ENCODE data around the gene DMRT3.

DMRT3 gene

DNA sequence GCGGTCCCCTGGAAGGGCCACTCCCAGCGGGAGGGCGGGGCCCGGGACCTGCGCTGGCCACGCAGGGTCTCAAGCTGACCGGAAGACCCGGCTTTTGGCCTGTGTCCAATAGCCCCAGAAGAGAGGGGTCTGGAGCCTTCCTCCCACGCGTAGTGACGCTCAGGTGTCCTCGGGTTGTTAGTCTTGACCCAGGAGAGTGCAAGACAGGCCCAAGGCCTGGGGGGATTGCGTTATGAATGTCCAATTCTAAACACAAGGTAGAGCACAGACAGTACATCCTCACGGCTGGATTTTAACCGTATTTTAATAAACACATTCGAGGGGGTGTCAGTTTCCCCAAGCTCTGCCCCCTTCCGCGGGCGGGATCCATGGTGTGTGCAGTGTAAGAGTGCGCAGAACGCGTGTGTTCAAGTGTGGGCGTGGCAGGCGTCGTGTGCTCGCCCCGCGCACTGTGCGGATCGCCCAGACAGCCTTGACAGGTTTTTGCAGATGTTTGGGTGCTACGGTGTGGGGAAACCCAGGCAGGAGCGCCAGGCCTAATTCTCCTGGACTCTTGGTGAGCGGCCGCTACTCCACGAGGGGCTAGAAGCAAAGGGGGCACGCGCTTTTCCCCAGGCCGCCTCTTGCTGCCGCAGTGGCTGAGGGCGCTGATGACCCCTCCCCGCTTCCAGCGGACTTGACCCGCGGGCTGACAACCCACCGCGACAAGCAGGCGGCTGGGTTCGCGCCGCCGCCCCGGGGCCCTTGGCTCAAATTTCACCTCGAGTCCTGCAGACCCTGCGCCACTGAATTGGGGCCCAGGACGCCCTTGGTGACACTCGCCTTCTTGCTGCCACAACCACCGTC, 6.1 kb upstream of the DMRT3 start:
- no peak for DNase-seq (ENCODE audit: low spot score)

GRCh38 chr9:971901-972500, 4.5 kb upstream of the DMRT3 start:
- no peak for DNase-seq (ENCODE audit: low spot score)

GRCh38 chr9:972501-973294, 3.8 kb upstream of the DMRT3 start:
- no peak for DNase-seq (ENCODE audit: low spot score)

DNA sequence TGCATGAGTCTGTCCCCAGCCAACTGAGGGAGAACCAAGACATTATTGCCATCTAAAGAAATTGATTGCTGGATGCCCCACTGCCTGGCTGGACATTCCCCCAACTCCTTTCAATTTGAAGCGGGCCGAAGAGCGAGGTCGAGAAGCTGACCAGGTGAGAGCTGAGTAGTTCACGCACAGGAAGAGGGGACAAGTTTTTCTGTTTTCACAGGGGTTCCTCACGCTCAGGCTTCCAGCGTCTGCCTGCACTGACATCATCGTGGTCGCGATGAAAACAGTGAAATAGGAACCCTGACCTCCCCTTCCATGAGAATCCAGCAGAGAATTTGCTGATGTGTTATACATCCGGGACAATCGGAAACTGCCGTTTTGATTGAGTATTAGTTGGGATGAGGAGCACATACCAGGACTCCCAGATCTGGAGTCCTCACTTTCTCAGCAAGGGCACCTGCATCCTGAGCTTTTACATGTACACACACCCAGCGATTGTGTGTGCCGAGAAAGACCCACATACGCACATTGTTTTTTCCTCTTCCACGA, 3.1 kb upstream of the DMRT3 start:
- no peak for DNase-seq (ENCODE audit: low spot score)

GRCh38 chr9:974031-974995, 2.1 kb upstream of the DMRT3 start:
- no peak for DNase-seq (ENCODE audit: low spot score)

DNA sequence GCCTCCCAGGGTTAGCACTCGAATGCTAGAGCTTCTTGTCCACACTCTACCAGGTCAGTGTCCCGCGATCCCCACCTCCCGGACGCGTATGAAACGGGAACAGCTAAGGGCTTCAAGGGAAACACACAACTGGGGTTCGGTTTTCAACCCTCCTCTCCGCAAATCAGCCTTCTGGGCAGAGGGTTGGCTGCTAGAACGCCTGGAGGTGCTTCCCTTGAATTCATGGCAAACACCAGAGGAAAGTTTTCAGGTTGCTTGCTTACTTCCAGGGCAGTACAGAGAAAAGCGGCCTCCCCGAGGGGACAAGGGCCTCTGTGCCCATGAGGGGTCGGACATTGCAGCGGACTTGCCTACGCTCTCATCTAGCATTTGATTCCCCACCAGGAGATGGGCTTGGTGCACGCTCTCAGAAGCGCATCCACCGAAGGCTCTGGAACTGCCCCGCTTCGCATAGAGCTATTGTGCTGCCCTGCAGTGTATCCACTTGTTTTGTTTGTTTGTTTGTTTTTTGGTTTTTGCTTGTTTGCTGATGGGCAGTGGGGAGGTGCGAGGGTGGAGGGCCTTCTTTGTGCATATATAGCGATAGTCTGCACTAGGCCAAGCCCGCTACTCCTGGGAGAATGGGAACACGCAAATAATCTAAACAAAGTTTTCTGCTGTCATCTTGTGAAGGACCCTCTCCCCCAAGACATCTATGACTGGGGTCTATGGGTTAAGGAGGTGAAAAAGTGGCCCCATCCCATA, 1.3 kb upstream of the DMRT3 start:
- DNase-seq (ENCODE audit: low spot score): no peak

GRCh38 chr9:975740-976257, 656 bp upstream of the DMRT3 start:
- DNase-seq (ENCODE audit: low spot score): no peak

DNA sequence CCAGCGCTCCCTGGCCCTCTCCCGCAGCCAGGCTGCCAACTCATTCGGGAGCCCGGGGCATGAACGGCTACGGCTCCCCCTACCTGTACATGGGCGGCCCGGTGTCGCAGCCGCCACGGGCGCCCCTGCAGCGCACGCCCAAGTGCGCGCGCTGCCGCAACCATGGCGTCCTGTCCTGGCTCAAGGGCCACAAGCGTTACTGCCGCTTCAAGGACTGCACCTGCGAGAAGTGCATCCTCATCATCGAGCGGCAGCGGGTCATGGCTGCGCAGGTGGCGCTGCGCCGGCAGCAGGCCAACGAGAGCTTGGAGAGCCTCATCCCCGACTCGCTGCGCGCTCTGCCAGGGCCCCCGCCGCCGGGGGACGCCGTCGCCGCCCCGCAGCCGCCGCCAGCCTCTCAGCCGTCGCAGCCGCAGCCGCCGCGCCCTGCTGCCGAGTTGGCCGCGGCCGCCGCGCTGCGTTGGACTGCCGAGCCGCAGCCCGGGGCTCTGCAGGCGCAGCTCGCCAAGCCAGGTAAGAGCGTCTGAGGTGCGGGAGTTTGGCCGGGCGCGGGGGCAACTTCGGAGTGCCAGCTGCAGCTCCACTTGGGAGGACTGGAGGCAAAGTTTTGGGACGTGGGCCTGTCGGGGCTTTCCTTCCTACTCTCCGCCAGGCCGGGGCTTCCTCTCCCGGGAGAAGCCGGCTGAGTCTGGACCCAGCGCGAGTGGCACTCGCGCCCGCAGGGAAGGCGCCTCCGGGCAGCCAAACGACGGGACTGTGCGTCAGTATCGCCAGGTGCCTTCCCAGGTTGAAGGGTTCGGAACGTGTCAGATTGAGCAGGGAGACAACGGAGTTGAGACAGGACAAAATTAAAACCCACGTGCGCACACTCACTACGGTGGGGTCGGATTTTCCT, 735 bp downstream of the DMRT3 start:
- no peak for DNase-seq (ENCODE audit: low spot score)

GRCh38 chr9:977838-978830, 1.7 kb downstream of the DMRT3 start:
- DNase-seq (ENCODE audit: low spot score): no peak

DNA sequence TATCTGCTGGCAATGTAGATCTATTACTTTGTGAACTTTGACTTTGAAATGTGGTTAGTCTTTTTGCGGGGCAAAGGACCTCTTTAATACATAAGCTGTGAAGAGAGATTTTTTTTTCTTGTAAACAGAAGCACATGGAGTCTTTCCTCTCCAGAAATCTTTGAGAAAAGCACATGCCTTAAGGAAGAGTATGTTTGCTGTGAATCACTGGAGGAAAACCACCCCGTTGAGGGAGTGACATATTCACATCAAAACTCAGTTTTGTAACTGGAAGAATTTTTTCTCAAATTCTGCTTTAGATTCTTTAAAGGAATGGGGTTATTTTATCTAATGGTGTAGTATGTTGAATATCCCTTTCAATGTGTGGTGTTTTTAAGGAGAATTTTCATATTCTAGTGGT, 3.5 kb downstream of the DMRT3 start:
- DNase-seq (ENCODE audit: low spot score): no peak

GRCh38 chr9:980640-981039, 4.2 kb downstream of the DMRT3 start:
- no peak for DNase-seq (ENCODE audit: low spot score)

- DNase-seq (ENCODE audit: low spot score): no peak
Measured at GRCh38 chr9:981491-981898, 5.0 kb downstream of the DMRT3 start.

DNA sequence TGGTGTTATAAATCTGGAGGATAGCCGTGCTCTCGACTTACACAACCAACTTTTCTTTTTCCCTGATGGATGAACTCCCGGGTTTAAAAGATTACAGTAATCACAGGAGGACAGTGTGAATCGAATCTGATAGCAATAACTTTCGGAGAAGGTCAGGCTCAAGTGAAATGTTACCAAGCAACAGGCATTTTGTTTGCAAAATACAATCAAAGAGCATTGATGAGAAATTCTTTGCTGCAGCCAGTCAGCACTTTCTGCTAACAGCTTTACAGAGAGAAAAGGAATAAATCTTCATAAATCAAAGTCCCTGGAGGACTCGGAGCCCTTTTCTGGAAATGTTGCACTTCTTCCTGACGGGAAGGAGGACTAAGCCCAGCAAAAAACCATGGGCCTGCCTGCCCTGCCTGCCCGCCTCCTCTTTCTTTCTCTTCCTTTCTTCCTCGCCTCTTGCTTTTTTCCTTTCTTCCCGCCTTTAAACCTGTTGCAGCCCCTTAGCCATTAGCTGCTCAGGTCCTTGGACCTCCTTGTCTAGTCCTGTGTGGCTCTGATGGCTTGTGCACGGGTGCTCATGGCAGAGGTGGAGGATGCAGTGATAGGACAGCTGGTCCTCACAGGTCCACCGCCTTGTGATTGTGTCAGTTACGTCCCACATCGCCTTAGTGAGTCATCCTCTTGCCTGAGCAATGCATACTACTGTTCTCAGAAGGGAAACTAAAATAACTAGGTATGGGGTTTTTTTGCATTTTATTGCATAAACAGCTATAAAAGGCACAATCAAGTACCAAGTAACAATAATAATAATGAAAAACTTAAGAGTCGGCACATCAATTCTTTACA, 6.2 kb downstream of the DMRT3 start:
- DNase-seq (ENCODE audit: low spot score): no peak

GRCh38 chr9:994005-994404, 17.6 kb downstream of the DMRT3 start:
- peak; percentile 48 for DNase-seq (ENCODE audit: low spot score)

DNA sequence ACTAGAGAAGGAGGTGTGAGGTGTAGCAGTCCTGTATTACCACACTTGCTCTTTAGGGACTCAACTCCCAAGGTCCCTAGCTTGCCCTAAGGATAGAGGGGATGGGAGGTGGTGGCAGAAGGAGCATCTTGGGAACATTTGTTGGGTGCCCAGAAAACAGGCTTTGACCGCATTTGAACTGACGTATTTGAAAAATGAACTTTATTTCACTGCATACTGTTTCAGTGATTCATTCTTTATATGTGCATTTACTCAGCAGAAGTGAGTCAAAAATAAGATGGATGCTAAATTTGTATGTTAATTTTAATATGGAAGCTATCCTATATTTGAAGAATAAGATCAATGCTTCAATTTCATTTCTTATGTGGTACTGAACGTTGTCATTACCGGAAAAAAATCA, 18.7 kb downstream of the DMRT3 start:
- no peak for DNase-seq (ENCODE audit: low spot score)

GRCh38 chr9:995781-996180, 19.3 kb downstream of the DMRT3 start:
- no peak for DNase-seq (ENCODE audit: low spot score)
